Effector memory CD4-positive, alpha-beta T cell (primary cell): ENCODE measurements around the gene JMJD1C.
A peak's percentile ranks its signal among the peaks of the same experiment; 100 is the strongest.
"Not testable (repeated sequence)": the region's sequence is repeated elsewhere in the genome, so short reads cannot be mapped to it uniquely, and the experiment has no call there.

Source experiments
- DNase-seq, 3 donors: peaks; one replicate each; pipeline ENCODE4 v3.0.0-alpha.2; 2020
- H3K27ac ChIP-seq: 2 replicates; pipeline ENCODE4 v1.7.0; 2013; ENCODE audit warnings: mild to moderate bottlenecking, low read length, moderate library complexity; ENCODE audit not compliant: insufficient read depth, poor library complexity, severe bottlenecking
- H3K27me3 ChIP-seq: replicated peaks from 2 replicates; pipeline ENCODE4 v1.7.0; 2013; ENCODE audit warnings: mild to moderate bottlenecking, low read length; ENCODE audit not compliant: insufficient read depth, control insufficient read depth, poor library complexity, severe bottlenecking
- H3K36me3 ChIP-seq: 2 replicates; pipeline ENCODE4 v1.7.0; 2013; ENCODE audit warnings: mild to moderate bottlenecking, low read length, moderate library complexity; ENCODE audit not compliant: control insufficient read depth, insufficient read depth
- H3K4me1 ChIP-seq: 2 replicates; pipeline ENCODE4 v1.7.0; 2013; ENCODE audit warnings: low read length, mild to moderate bottlenecking; ENCODE audit not compliant: control insufficient read depth, insufficient read depth, poor library complexity, severe bottlenecking
- H3K4me3 ChIP-seq: 2 replicates; pipeline ENCODE4 v1.7.0; 2013; ENCODE audit warnings: low read length, low read depth, mild to moderate bottlenecking; ENCODE audit not compliant: insufficient read depth, poor library complexity, severe bottlenecking
- H3K9me3 ChIP-seq: 2 replicates; pipeline ENCODE4 v1.7.0; 2013; ENCODE audit warnings: mild to moderate bottlenecking, low read length, moderate library complexity; ENCODE audit not compliant: control insufficient read depth

The JMJD1C gene

GRCh38 chr10:63157845-63158624, 307.7 kb downstream of the JMJD1C start:
- no peaks in the 10 kb centered on the region for H3K9me3 ChIP-seq
- no peaks in the 10 kb centered on the region for H3K4me1 ChIP-seq
- no peaks in the 10 kb centered on the region for H3K27me3 ChIP-seq
- no peak overlapping the region for H3K4me3 ChIP-seq
- H3K36me3 ChIP-seq = peaks cover 8% of the 10 kb centered on the region
- peak; percentile 5 to 33 (median 10) for DNase-seq
- no peak overlapping the region for H3K27ac ChIP-seq

- Histone ChIP-seq H3K36me3 (peaks cover 18% of the 10 kb centered on the region), H3K4me1 (no peaks in the 10 kb centered on the region), H3K9me3 (no peaks in the 10 kb centered on the region), H3K27me3 (no peaks in the 10 kb centered on the region), H3K27ac (no peak overlapping the region), H3K4me3 (no peak overlapping the region)
- DNase-seq = no peak
Measured at GRCh38 chr10:63156236-63156635, 309.5 kb downstream of the JMJD1C start.

- DNase-seq = no peak
- H3K4me1 ChIP-seq = no peaks in the 10 kb centered on the region
- no peaks in the 10 kb centered on the region for H3K9me3 ChIP-seq
- H3K27ac ChIP-seq = no peak overlapping the region
- no peak overlapping the region for H3K4me3 ChIP-seq
- no peaks in the 10 kb centered on the region for H3K27me3 ChIP-seq
- H3K36me3 ChIP-seq = peaks cover 23% of the 10 kb centered on the region
Measured at GRCh38 chr10:63155388-63156020, 310.3 kb downstream of the JMJD1C start.

- no peak overlapping the region for H3K4me3 ChIP-seq
- no peaks in the 10 kb centered on the region for H3K9me3 ChIP-seq
- no peak overlapping the region for H3K27ac ChIP-seq
- peaks cover 23% of the 10 kb centered on the region for H3K36me3 ChIP-seq
- DNase-seq = no peak
- H3K4me1 ChIP-seq = no peaks in the 10 kb centered on the region
- no peaks in the 10 kb centered on the region for H3K27me3 ChIP-seq
Measured at GRCh38 chr10:63154546-63155387, 311.0 kb downstream of the JMJD1C start.

GRCh38 chr10:63153868-63154545, 311.8 kb downstream of the JMJD1C start:
- not testable (repeated sequence) for H3K9me3 ChIP-seq, DNase-seq, H3K27ac ChIP-seq, H3K4me3 ChIP-seq, H3K4me1 ChIP-seq, H3K27me3 ChIP-seq
- peaks cover 23% of the 10 kb centered on the region for H3K36me3 ChIP-seq

- no peak overlapping the region for H3K27ac ChIP-seq
- H3K36me3 ChIP-seq = peaks cover 29% of the 10 kb centered on the region
- H3K27me3 ChIP-seq = no peaks in the 10 kb centered on the region
- H3K4me3 ChIP-seq = no peak overlapping the region
- DNase-seq = no peak
- H3K4me1 ChIP-seq = no peaks in the 10 kb centered on the region
- H3K9me3 ChIP-seq = no peaks in the 10 kb centered on the region
Measured at GRCh38 chr10:63150745-63151144, 315.0 kb downstream of the JMJD1C start.

GRCh38 chr10:63146503-63146902, 319.3 kb downstream of the JMJD1C start:
- Histone ChIP-seq H3K9me3 (no peaks in the 10 kb centered on the region), H3K4me3 (no peak overlapping the region), H3K36me3 (peaks cover 11% of the 10 kb centered on the region), H3K4me1 (no peaks in the 10 kb centered on the region), H3K27ac (no peak overlapping the region), H3K27me3 (no peaks in the 10 kb centered on the region)
- no peak for DNase-seq

- Histone ChIP-seq H3K9me3 (no peaks in the 10 kb centered on the region), H3K27me3 (no peaks in the 10 kb centered on the region), H3K4me1 (no peaks in the 10 kb centered on the region), H3K36me3 (peaks cover 8% of the 10 kb centered on the region), H3K4me3 (no peak overlapping the region), H3K27ac (no peak overlapping the region)
- DNase-seq = no peak
Measured at GRCh38 chr10:63145782-63146181, 320.0 kb downstream of the JMJD1C start.

- no peak overlapping the region for H3K4me3 ChIP-seq
Measured at GRCh38 chr10:63143987-63144386, 321.8 kb downstream of the JMJD1C start.

More at GRCh38 chr10:63143987-63144386, 321.8 kb downstream of the JMJD1C start:
- DNase-seq = no peak
- Histone ChIP-seq H3K4me1 (no peaks in the 10 kb centered on the region), H3K36me3 (peaks cover 12% of the 10 kb centered on the region), H3K27me3 (no peaks in the 10 kb centered on the region), H3K27ac (no peak overlapping the region), H3K9me3 (no peaks in the 10 kb centered on the region)
